ENCODE data around the gene RAMAC. TPM values are rescaled to one million over a fixed set of nuclear protein-coding genes. Genes with fewer than 3 reads are reported as not detected.

Gene RAMAC
- total and polyA plus RNA-seq, 2 of the 4 experiments (the other 2 are of a cell fraction): 23.6 to 29.6 TPM

DNA sequence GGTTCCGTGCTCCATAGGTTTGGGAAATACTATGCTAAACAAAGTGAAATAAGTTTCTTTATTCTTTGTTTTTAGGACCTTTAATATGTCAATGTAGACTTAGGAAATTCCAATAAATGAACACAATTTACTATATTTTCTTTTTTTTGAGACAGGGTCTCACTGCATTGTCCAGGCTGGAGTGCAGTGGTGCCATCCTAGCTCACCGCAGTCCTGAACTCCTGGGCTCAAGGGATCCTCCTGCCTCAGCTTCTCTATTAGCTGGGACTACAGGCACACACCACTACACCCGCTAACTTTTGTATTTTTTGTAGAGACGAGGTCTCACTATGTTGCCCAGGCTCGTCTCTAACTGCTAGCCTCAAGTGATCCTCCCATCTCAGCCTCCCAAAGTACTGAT is 21.1 kb upstream of the RAMAC start:
- Histone ChIP-seq H3K4me3 (ENCODE audit: insufficient read depth, low read depth, low read length) (no peak overlapping the region), H3K9me1 (ENCODE audit: insufficient read depth, low read length) (no peaks in the 10 kb centered on the region), H3K14ac (replicated peaks; ENCODE audit: low read depth, low read length) (no peak overlapping the region), H3K79me1 (ENCODE audit: low read depth in 1 of 2, low read length in 2 of 2) (no peaks in the 10 kb centered on the region), H3K23ac (ENCODE audit: low read depth, low read length) (no peak overlapping the region), H2AFZ (replicated peaks; ENCODE audit: low read length, poor library complexity) (no peak overlapping the region), H3K4ac (ENCODE audit: low read depth, low read length) (no peak overlapping the region), H4K91ac (ENCODE audit: insufficient read depth, low read depth, low read length) (no peak overlapping the region), H3K4me2 (ENCODE audit: low read depth, low read length) (no peak overlapping the region), H2BK15ac (ENCODE audit: low read depth, low read length) (no peak overlapping the region), H2BK20ac (ENCODE audit: low read depth, low read length) (no peak overlapping the region), H4K5ac (ENCODE audit: low read depth, low read length) (no peak overlapping the region), H3K56ac (ENCODE audit: extremely low read depth, insufficient read depth, low read length) (no peak overlapping the region), H3K9me3 (ENCODE audit: control insufficient read depth, insufficient read depth, low read length) (no peaks in the 10 kb centered on the region), H3K9ac (ENCODE audit: low read depth, low read length) (no peak overlapping the region), H3K27ac (ENCODE audit: insufficient read depth, low read length) (no peak overlapping the region), H3K36me3 (ENCODE audit: control insufficient read depth, insufficient read depth, low read length) (no peaks in the 10 kb centered on the region), H4K8ac (ENCODE audit: low read depth in 2 of 2, low read length in 2 of 2) (no peak overlapping the region), H2BK120ac (ENCODE audit: low read depth, low read length) (no peak overlapping the region), H4K20me1 (ENCODE audit: insufficient read depth, low read length) (no peaks in the 10 kb centered on the region), H3K18ac (ENCODE audit: low read depth, low read length) (no peak overlapping the region), H2BK5ac (ENCODE audit: low read depth, low read length, poor library complexity, severe bottlenecking) (no peak overlapping the region), H3K27me3 (ENCODE audit: control insufficient read depth, insufficient read depth, low read length) (peaks cover 5% of the 10 kb centered on the region), H3K4me1 (ENCODE audit: control insufficient read depth, insufficient read depth, low read length) (no peaks in the 10 kb centered on the region), H2AK9ac (replicated peaks; ENCODE audit: low read depth, low read length, poor library complexity) (no peak overlapping the region), H2AK5ac (ENCODE audit: low read depth, low read length) (no peak overlapping the region)
- no peak for ATAC-seq (ENCODE audit: low read depth)
- POLR2A ChIA-PET (ENCODE audit: unreplicated experiment): no interaction called here
- intact Hi-C loops (cut with micrococcal nuclease) (no loop called here), in situ Hi-C loops (cut with MboI; ENCODE audit: low sequenced_read_pairs) (no loop called here), dilution Hi-C loops (cut with HindIII; ENCODE audit: low sequenced_read_pairs, unreplicated experiment) (no loop called here)
- DNase-seq: no peak
- TF ChIP-seq BHLHE40 (IDR thresholded peaks at IDR 0.05; ENCODE audit: low read depth, low read length): no peak
- no peak for TF ChIP-seq MAZ (IDR thresholded peaks at IDR 0.05; ENCODE audit: borderline replicate concordance, low read depth, low read length)
- TF ChIP-seq MAFK (IDR thresholded peaks at IDR 0.05; ENCODE audit: low read depth, low read length): no peak
- TF ChIP-seq CEBPB (IDR thresholded peaks at IDR 0.05; ENCODE audit: low read depth, low read length): no peak
- no peak for TF ChIP-seq RAD21 (IDR thresholded peaks at IDR 0.05; ENCODE audit: low read length)
- TF ChIP-seq SMC3 (IDR thresholded peaks at IDR 0.05; ENCODE audit: low read depth, low read length): no peak
- TF ChIP-seq, protein P1, sequence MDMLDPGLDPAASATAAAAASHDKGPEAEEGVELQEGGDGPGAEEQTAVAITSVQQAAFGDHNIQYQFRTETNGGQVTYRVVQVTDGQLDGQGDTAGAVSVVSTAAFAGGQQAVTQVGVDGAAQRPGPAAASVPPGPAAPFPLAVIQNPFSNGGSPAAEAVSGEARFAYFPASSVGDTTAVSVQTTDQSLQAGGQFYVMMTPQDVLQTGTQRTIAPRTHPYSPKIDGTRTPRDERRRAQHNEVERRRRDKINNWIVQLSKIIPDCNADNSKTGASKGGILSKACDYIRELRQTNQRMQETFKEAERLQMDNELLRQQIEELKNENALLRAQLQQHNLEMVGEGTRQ (IDR thresholded peaks at IDR 0.05; ENCODE audit: low read depth, low read length): no peak
- TF ChIP-seq ELK1 (IDR thresholded peaks at IDR 0.05; ENCODE audit: borderline replicate concordance, low read depth, low read length): no peak
- no peak for TF ChIP-seq CTCF (conservative IDR thresholded peaks at IDR 0.05; ENCODE audit: low read depth, low read length)
- TF ChIP-seq FOS (IDR thresholded peaks at IDR 0.05; ENCODE audit: low read depth, low read length): no peak
- TF ChIP-seq MXI1 (IDR thresholded peaks at IDR 0.05; ENCODE audit: borderline replicate concordance, low read depth, low read length): no peak
- TF ChIP-seq RCOR1 (IDR thresholded peaks at IDR 0.05; ENCODE audit: insufficient replicate concordance, low read length): no peak
- TF ChIP-seq POLR2A (IDR thresholded peaks at IDR 0.05; ENCODE audit: low read depth, low read length): no peak
- no peak for TF ChIP-seq CHD1 (IDR thresholded peaks at IDR 0.05; ENCODE audit: low read depth, low read length)
- TF ChIP-seq NFE2L2 (IDR thresholded peaks at IDR 0.05; ENCODE audit: low read depth, low read length): no peak
- TF ChIP-seq RFX5 (IDR thresholded peaks at IDR 0.05; ENCODE audit: low read depth, low read length): no peak
- WGBS, 2 experiments (ENCODE audit: extremely low coverage in 2 of 2, insufficient read length in 1 of 2): 100% methylated on average over 1 of the region's 5 CpGs; no CpG with 5 or more reads in 1 of the 2 experiments
- no TSS peak for BruUV-seq (replicated peaks)
- CTCF ChIA-PET: no interaction called here
